Large intestine (tissue), 3 donors: ENCODE measurements around the gene PIP5K1B. TPM values are rescaled to one million over a fixed set of nuclear protein-coding genes. Genes with fewer than 3 reads are reported as not detected.

Experiments
- DNase-seq, 2 donors: peaks; one replicate each; pipeline versions ENCODE4 v3.0.0 to v3.0.0-alpha.2; 2013
- H3K27ac ChIP-seq: one replicate; pipeline ENCODE4 v1.5.1; 2013; ENCODE audit warnings: low read length
- H3K27me3 ChIP-seq: 2 replicates; pipeline ENCODE4 v1.6.1; 2013; ENCODE audit warnings: low read length; ENCODE audit not compliant: control insufficient read depth, insufficient read depth
- H3K36me3 ChIP-seq: 2 replicates; pipeline ENCODE4 v1.6.1; 2013; ENCODE audit warnings: low read length; ENCODE audit not compliant: control insufficient read depth, insufficient read depth
- H3K4me1 ChIP-seq: one replicate; pipeline ENCODE4 v1.6.1; 2013; ENCODE audit warnings: low read length; ENCODE audit not compliant: control insufficient read depth, insufficient read depth
- H3K4me3 ChIP-seq: one replicate; pipeline ENCODE4 v1.5.1; 2013; ENCODE audit warnings: low read length
- H3K9me3 ChIP-seq: one replicate; pipeline ENCODE4 v1.6.1; 2013; ENCODE audit warnings: mild to moderate bottlenecking, low read depth, low read length, moderate library complexity; ENCODE audit not compliant: control insufficient read depth
- WGBS: methylation state at CpG from one replicate; pipeline ENCODE4 v1.1.5; 2013; ENCODE audit warnings: low lambda C conversion rate; ENCODE audit not compliant: insufficient coverage; 5-methylcytosine and 5-hydroxymethylcytosine counted together
- polyA plus RNA-seq: library from polyadenylated mRNA; unstranded; fragments of 120-200 nt; gene quantifications from one replicate; pipeline ENCODE4 v1.2.1, GENCODE V29; 2013

The PIP5K1B gene
- polyA plus RNA-seq, 1 donor: 57.9 TPM

DNA sequence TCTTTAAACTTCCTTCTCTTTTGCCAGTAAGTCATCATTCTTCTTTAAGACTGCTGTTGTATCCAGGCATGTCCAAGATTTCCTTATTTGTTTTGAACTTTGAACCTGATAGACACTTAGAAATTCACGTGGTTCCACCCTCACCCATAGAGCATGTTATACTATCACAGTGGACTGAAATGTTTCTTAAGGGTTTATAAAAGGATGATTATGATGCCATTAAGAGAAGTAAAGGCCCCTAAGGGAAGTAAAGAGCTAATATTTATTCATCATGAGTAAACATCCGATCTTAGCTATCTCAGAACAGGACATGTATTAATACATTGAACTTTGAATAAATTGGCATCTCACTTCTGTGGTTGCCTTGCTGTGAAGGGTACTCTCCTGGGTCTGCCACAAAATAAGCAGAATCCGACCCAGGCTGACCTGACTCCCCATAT lies 259.1 kb downstream of the PIP5K1B start:
- Histone ChIP-seq H3K4me3 (no peak overlapping the region), H3K27ac (peak overlapping the region; percentile 73), H3K36me3 (peaks cover 6% of the 10 kb centered on the region), H3K27me3 (no peaks in the 10 kb centered on the region), H3K4me1 (peaks cover 15% of the 10 kb centered on the region), H3K9me3 (no peaks in the 10 kb centered on the region)
- WGBS: no CpG with 5 or more reads among the region's 3 CpGs
- peak; percentile 69 to 91 for DNase-seq

DNA sequence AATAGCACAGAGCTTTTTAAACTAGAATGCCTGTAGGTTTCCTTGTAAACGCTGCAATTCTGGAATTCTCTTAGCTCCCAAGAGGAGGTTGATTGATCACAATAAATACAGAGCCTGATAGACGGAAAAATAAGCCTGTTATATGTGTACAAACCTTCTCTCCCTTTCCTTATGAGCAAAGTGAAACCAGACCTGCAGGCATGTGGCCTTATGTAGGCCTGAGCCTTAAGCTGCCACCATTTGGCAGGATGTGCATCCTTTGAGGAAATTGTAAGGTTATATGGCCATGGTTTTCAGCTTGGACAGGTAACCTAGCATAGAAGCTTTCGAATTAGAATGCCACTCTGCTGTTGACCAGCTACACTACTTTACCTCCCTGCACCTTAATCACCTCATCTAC lies 259.7 kb downstream of the PIP5K1B start:
- Histone ChIP-seq H3K9me3 (no peaks in the 10 kb centered on the region), H3K27me3 (no peaks in the 10 kb centered on the region), H3K36me3 (peaks cover 6% of the 10 kb centered on the region), H3K27ac (peak overlapping the region; percentile 73), H3K4me3 (no peak overlapping the region), H3K4me1 (peaks cover 15% of the 10 kb centered on the region)
- WGBS: no CpG with 5 or more reads among the region's 3 CpGs
- no peak for DNase-seq

DNA sequence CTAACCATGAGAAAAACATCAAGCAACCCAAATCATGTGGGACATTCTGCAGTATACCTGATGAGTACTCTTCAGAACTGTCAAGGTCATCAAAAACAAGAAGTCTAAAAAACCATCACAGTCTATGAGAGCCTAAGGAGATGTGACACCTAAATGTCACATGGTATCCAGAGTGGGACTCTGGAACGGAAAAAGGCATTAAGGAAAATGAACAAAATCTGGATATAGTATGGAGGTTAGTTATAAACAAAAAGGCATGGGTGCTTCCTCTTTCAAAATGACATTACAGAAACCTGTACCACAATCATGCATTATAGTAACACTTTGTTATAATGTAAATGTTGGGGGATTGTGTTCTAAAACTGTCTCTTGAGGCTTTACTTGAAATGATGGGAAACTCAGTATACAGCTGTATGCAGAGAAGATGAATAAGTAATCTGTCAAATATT lies 261.5 kb downstream of the PIP5K1B start:
- Histone ChIP-seq H3K27me3 (no peaks in the 10 kb centered on the region), H3K27ac (no peak overlapping the region), H3K36me3 (peaks cover 6% of the 10 kb centered on the region), H3K4me1 (peaks cover 15% of the 10 kb centered on the region), H3K4me3 (no peak overlapping the region), H3K9me3 (no peaks in the 10 kb centered on the region)
- 100% methylated on average over 1 of the region's 1 CpG for WGBS
- DNase-seq: no peak

DNA sequence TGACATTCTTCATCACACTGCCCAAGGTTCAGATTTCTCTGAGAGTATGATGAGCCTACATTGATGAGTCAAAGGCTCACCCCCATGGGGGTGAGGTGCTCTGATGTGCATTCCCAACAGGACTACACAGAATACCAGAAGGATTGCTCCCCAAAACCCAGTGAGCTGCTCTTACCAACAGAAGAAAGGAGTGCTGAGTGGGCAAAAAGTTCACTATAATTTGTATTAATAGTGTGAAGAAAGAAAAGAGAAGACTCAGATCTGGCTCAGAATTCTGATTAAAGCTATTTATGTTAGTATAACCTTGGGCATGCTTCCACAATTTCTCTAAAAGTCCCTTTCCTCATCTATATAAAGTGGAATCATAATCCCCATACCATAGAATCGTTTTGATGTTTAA lies 262.8 kb downstream of the PIP5K1B start:
- no CpG with 5 or more reads among the region's 1 CpG for WGBS
- H3K27ac ChIP-seq: no peak overlapping the region
- DNase-seq: no peak
- H3K27me3 ChIP-seq: no peaks in the 10 kb centered on the region
- H3K4me1 ChIP-seq: peaks cover 15% of the 10 kb centered on the region
- H3K9me3 ChIP-seq: no peaks in the 10 kb centered on the region
- H3K36me3 ChIP-seq: peaks cover 6% of the 10 kb centered on the region
- H3K4me3 ChIP-seq: no peak overlapping the region

DNA sequence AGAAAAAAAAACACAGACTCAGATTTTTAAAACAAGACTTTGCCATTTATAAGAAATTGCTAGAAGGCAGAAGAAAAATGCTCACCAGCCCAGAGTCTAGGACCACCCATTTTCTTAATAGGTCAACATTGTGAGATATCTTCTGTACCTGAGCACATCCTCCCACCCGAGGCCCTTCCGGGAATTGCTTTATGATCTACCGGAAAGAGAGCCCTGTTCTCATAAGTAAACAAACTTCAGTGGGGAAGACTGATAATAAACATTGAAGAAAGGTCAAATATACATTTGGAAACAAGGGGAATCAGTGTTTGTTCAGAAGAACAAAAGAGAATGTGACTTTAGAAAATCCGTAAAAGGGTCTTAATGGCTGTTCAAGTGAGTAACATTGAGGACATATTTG lies 264.5 kb downstream of the PIP5K1B start:
- no peaks in the 10 kb centered on the region for H3K9me3 ChIP-seq
- no peak overlapping the region for H3K4me3 ChIP-seq
- peaks cover 8% of the 10 kb centered on the region for H3K36me3 ChIP-seq
- peaks cover 4% of the 10 kb centered on the region for H3K4me1 ChIP-seq
- H3K27me3 ChIP-seq: no peaks in the 10 kb centered on the region
- DNase-seq: peak in 1 of 2 donors; percentile 47
- 0% methylated on average over 1 of the region's 4 CpGs for WGBS
- no peak overlapping the region for H3K27ac ChIP-seq

DNA sequence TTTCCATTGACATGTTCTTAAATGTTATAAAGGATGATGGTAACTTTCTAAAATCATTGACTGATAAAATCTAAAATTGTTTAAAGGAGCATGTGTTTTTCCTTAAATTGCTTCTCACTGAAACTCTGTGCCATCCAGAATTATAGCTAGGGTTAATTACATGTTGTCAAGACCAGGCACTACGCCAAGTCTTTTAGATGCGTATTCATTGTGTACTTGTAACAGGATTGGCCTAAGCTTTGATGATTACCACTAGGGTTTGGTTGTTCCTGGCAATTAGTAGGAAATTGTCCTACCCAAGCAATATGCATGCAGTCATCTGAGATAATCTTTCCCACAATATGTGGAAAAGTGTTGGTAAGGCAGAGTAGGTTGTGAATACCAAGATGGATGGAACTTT lies 265.1 kb downstream of the PIP5K1B start:
- Histone ChIP-seq H3K36me3 (peaks cover 8% of the 10 kb centered on the region), H3K4me1 (no peaks in the 10 kb centered on the region), H3K27ac (no peak overlapping the region), H3K4me3 (no peak overlapping the region), H3K9me3 (no peaks in the 10 kb centered on the region), H3K27me3 (no peaks in the 10 kb centered on the region)
- no peak for DNase-seq
- WGBS: no CpG with 5 or more reads among the region's 2 CpGs

DNA sequence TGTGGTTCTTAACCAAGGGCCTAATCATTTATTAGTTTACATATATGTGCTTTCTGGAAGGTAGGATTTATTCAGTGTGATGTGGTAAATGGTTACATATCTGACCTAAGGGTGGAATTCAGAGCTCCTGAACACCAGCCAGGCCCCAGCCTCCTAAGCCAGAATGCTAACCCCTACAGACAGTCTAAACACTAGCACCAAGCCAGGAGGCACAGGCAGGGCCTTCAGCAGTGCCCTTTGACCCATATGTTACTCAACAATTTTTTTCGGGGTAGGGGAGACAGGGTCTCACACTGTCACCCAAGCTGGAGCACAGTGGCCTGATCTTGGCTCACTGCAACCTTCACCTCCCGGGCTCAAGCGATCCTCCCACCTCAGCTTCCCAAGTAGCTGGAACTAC lies 268.6 kb downstream of the PIP5K1B start:
- Histone ChIP-seq H3K27ac (no peak overlapping the region), H3K4me1 (no peaks in the 10 kb centered on the region), H3K4me3 (no peak overlapping the region), H3K27me3 (no peaks in the 10 kb centered on the region), H3K9me3 (no peaks in the 10 kb centered on the region), H3K36me3 (peaks cover 2% of the 10 kb centered on the region)
- no peak for DNase-seq
- WGBS: no CpG with 5 or more reads among the region's 3 CpGs

DNA sequence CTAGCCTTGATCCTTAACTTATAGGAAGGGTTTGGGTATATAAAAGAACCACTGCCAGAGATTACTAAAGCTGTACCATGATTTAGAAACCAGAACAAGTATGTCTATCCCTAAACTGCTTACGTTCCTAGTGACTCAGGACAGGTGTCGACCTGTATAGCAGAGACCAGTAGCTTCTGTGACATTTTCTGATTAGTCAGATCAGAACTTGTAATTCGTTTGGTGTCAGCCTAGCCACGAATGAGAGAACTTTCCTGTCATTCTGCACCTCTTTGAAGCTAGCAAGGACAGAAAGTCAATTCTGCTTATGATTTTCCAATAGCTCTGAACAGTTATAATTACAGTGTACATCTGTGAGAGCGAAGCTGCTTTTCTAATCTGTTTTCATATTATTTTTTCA lies 269.4 kb downstream of the PIP5K1B start:
- Histone ChIP-seq H3K4me3 (no peak overlapping the region), H3K27me3 (no peaks in the 10 kb centered on the region), H3K4me1 (no peaks in the 10 kb centered on the region), H3K27ac (no peak overlapping the region), H3K9me3 (no peaks in the 10 kb centered on the region), H3K36me3 (peaks cover 2% of the 10 kb centered on the region)
- no CpG with 5 or more reads among the region's 5 CpGs for WGBS
- no peak for DNase-seq

DNA sequence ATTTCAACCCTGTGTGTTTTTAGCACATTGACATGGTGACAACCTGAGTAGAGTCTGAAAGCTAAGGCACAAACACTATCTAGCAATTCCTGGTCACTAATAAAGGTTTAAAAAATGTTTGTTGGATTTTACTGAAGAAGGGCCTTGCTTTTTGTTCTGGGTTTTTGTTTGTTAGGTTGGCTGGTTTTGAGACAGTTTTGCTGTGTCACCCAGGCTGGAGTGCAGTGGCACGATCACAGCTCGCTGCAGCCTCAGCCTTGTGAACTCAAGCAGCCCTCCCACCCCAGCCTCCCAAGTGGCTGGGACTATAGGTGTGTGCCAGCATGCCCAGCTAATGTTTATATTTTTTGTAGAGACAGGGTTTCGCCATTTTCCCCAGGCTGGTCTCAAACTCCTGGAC lies 269.9 kb downstream of the PIP5K1B start:
- H3K27me3 ChIP-seq: no peaks in the 10 kb centered on the region
- H3K4me3 ChIP-seq: no peak overlapping the region
- no peaks in the 10 kb centered on the region for H3K9me3 ChIP-seq
- no peak for DNase-seq
- no CpG with 5 or more reads among the region's 3 CpGs for WGBS
- H3K4me1 ChIP-seq: no peaks in the 10 kb centered on the region
- H3K27ac ChIP-seq: no peak overlapping the region
- H3K36me3 ChIP-seq: peaks cover 2% of the 10 kb centered on the region

DNA sequence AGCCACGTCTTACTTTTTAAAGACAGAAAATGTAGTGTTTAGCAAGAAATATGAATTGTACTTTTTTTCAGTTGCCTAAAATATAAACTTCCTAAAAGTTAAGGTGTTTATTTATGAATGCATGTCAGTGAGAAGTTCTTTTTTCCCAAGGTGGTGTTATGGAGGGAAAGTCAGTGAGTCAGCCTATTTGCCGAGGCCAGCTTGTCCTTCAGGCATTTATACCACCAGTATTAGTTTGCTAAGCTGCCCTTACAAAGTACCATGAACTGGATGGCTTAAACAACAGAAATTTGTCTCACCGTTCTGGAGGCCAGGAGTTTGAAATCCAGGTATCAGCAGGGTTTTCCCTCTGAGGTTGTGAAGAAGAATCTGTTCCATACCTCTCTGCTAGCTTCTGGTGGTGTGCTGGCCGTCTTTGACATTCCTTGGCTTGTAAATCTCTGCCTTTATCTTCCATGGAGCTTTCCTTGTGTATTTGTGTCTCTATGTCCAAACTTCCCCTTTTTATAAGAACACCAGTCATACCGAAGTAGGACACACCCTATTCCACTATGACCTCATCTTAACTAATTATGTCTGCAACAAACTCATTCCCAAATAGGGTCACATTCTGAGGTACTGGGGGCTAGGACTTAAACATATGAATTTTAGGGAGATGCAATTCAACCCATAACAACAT lies 270.5 kb downstream of the PIP5K1B start:
- 53% methylated on average over 2 of the region's 5 CpGs for WGBS
- no peak overlapping the region for H3K27ac ChIP-seq
- H3K4me3 ChIP-seq: no peak overlapping the region
- H3K4me1 ChIP-seq: no peaks in the 10 kb centered on the region
- DNase-seq: no peak
- H3K27me3 ChIP-seq: no peaks in the 10 kb centered on the region
- H3K36me3 ChIP-seq: peaks cover 2% of the 10 kb centered on the region
- H3K9me3 ChIP-seq: no peaks in the 10 kb centered on the region

DNA sequence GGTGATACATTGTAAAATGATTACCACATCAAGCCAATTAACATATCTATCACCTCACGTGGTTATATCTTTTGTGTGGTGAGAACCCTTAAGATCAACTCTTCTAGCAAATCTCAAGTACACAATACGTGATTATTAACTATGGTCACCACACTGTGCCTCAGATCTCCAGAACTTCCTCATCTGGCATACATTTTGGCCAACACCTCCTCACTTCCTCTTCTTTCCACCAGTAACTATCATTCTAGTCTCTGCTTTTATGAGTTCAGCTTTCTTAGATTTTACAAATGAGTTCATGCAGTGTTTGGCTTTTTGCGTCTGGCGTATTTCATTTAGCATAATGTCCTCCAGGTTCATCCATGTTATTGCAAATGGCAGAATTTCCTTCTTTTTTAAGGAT lies 273.0 kb downstream of the PIP5K1B start:
- no peak overlapping the region for H3K27ac ChIP-seq
- H3K9me3 ChIP-seq: no peaks in the 10 kb centered on the region
- no peaks in the 10 kb centered on the region for H3K27me3 ChIP-seq
- no peaks in the 10 kb centered on the region for H3K4me1 ChIP-seq
- 100% methylated on average over 1 of the region's 4 CpGs for WGBS
- H3K4me3 ChIP-seq: no peak overlapping the region
- peaks cover under 1% of the 10 kb centered on the region for H3K36me3 ChIP-seq
- no peak for DNase-seq
